ENCODE measurements around the gene NRXN3. TPM values are rescaled to one million over a fixed set of nuclear protein-coding genes. Genes with fewer than 3 reads are reported as not detected.

Gene NRXN3
- total and polyA plus RNA-seq, 2 experiments from 2014 or later, result 1.0 to 1.8 TPM

DNA sequence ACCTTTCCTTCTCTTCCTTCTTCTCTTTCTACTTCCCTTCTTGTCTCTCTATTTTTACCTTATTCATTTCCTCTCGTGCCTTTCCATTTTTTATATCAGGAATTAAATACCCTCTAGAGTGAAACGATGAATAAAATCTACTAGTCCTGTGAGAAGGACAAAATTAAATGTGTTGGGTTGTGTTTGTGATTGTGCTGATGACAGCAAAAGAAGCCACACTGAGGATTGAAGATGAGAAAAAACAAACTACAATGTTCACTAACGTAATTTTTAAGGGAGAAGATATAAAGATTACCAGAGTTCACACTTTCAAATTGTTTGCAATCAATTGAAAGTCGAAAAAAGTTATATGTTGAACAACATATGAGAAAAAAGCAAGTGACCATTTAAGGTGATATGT lies 1029.0 kb downstream of the NRXN3 start:
- Histone ChIP-seq H3F3A (replicated peaks; ENCODE audit: low read depth) (no peaks in the 10 kb centered on the region), H3K4me3 (no peak overlapping the region), H3K4me1 (ENCODE audit: insufficient read depth) (peaks cover 4% of the 10 kb centered on the region; the same call in 1 of the 2 replicates), H4K20me1 (replicated peaks; ENCODE audit: insufficient read depth) (no peaks in the 10 kb centered on the region), H3K79me2 (replicated peaks; ENCODE audit: insufficient read depth) (no peaks in the 10 kb centered on the region), H2AFZ (no peak overlapping the region), H3K9me2 (ENCODE audit: insufficient read depth) (no peaks in the 10 kb centered on the region), H3K27me3 (ENCODE audit: insufficient read depth) (no peaks in the 10 kb centered on the region), H3K4me2 (no peak overlapping the region), H3K27ac (ENCODE audit: low read depth) (no peak overlapping the region), H3K36me3 (ENCODE audit: insufficient read depth) (no peaks in the 10 kb centered on the region)
- ATAC-seq (no peak), DNase-seq (ENCODE audit: low spot score) (no peak)
- H3K4me3 Mint-ChIP-seq, result no peak overlapping the region
- H3K27ac Mint-ChIP-seq, result no peak overlapping the region
- H3K9me3 Mint-ChIP-seq, result no peaks in the 10 kb centered on the region; the same call in 2 of the 3 replicates
- no peak for TF ChIP-seq EZH2phosphoT487 (IDR thresholded peaks at IDR 0.05; ENCODE audit: unreplicated experiment)
- no peak for TF ChIP-seq JUNB (IDR thresholded peaks at IDR 0.05; ENCODE audit: unreplicated experiment)
- TF ChIP-seq, protein P1, sequence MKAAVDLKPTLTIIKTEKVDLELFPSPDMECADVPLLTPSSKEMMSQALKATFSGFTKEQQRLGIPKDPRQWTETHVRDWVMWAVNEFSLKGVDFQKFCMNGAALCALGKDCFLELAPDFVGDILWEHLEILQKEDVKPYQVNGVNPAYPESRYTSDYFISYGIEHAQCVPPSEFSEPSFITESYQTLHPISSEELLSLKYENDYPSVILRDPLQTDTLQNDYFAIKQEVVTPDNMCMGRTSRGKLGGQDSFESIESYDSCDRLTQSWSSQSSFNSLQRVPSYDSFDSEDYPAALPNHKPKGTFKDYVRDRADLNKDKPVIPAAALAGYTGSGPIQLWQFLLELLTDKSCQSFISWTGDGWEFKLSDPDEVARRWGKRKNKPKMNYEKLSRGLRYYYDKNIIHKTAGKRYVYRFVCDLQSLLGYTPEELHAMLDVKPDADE (IDR thresholded peaks at IDR 0.05), result no peak
- no peak for TF ChIP-seq POLR2AphosphoS5 (IDR thresholded peaks at IDR 0.05; ENCODE audit: low read depth)
- TF ChIP-seq CTCF (conservative IDR thresholded peaks at IDR 0.05; ENCODE audit: low read depth in 2 of 2), result no peak
- no peak for TF ChIP-seq ZNF114 (CRISPR knock-in tag; IDR thresholded peaks at IDR 0.05)
- no peak for TF ChIP-seq ZNF331 (CRISPR knock-in tag; IDR thresholded peaks at IDR 0.05; ENCODE audit: low read depth)
- TF ChIP-seq, protein P2, sequence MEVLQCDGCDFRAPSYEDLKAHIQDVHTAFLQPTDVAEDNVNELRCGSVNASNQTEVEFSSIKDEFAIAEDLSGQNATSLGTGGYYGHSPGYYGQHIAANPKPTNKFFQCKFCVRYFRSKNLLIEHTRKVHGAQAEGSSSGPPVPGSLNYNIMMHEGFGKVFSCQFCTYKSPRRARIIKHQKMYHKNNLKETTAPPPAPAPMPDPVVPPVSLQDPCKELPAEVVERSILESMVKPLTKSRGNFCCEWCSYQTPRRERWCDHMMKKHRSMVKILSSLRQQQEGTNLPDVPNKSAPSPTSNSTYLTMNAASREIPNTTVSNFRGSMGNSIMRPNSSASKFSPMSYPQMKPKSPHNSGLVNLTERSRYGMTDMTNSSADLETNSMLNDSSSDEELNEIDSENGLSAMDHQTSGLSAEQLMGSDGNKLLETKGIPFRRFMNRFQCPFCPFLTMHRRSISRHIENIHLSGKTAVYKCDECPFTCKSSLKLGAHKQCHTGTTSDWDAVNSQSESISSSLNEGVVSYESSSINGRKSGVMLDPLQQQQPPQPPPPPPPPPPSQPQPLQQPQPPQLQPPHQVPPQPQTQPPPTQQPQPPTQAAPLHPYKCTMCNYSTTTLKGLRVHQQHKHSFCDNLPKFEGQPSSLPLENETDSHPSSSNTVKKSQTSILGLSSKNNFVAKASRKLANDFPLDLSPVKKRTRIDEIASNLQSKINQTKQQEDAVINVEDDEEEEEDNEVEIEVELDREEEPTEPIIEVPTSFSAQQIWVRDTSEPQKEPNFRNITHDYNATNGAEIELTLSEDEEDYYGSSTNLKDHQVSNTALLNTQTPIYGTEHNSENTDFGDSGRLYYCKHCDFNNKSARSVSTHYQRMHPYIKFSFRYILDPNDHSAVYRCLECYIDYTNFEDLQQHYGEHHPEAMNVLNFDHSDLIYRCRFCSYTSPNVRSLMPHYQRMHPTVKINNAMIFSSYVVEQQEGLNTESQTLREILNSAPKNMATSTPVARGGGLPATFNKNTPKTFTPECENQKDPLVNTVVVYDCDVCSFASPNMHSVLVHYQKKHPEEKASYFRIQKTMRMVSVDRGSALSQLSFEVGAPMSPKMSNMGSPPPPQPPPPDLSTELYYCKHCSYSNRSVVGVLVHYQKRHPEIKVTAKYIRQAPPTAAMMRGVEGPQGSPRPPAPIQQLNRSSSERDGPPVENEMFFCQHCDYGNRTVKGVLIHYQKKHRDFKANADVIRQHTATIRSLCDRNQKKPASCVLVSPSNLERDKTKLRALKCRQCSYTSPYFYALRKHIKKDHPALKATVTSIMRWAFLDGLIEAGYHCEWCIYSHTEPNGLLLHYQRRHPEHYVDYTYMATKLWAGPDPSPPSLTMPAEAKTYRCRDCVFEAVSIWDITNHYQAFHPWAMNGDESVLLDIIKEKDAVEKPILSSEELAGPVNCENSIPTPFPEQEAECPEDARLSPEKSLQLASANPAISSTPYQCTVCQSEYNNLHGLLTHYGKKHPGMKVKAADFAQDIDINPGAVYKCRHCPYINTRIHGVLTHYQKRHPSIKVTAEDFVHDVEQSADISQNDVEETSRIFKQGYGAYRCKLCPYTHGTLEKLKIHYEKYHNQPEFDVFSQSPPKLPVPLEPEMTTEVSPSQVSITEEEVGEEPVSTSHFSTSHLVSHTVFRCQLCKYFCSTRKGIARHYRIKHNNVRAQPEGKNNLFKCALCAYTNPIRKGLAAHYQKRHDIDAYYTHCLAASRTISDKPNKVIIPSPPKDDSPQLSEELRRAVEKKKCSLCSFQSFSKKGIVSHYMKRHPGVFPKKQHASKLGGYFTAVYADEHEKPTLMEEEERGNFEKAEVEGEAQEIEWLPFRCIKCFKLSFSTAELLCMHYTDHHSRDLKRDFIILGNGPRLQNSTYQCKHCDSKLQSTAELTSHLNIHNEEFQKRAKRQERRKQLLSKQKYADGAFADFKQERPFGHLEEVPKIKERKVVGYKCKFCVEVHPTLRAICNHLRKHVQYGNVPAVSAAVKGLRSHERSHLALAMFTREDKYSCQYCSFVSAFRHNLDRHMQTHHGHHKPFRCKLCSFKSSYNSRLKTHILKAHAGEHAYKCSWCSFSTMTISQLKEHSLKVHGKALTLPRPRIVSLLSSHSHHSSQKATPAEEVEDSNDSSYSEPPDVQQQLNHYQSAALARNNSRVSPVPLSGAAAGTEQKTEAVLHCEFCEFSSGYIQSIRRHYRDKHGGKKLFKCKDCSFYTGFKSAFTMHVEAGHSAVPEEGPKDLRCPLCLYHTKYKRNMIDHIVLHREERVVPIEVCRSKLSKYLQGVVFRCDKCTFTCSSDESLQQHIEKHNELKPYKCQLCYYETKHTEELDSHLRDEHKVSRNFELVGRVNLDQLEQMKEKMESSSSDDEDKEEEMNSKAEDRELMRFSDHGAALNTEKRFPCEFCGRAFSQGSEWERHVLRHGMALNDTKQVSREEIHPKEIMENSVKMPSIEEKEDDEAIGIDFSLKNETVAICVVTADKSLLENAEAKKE (CRISPR knock-in tag; IDR thresholded peaks at IDR 0.05), result no peak
- no peak for TF ChIP-seq NANOG (IDR thresholded peaks at IDR 0.05; ENCODE audit: borderline replicate concordance)
- no peak for TF ChIP-seq CREB1 (CRISPR knock-in tag; IDR thresholded peaks at IDR 0.05; ENCODE audit: low read depth)
- TF ChIP-seq STAT1 (IDR thresholded peaks at IDR 0.05; ENCODE audit: unreplicated experiment), result no peak
- TF ChIP-seq, protein P3, sequence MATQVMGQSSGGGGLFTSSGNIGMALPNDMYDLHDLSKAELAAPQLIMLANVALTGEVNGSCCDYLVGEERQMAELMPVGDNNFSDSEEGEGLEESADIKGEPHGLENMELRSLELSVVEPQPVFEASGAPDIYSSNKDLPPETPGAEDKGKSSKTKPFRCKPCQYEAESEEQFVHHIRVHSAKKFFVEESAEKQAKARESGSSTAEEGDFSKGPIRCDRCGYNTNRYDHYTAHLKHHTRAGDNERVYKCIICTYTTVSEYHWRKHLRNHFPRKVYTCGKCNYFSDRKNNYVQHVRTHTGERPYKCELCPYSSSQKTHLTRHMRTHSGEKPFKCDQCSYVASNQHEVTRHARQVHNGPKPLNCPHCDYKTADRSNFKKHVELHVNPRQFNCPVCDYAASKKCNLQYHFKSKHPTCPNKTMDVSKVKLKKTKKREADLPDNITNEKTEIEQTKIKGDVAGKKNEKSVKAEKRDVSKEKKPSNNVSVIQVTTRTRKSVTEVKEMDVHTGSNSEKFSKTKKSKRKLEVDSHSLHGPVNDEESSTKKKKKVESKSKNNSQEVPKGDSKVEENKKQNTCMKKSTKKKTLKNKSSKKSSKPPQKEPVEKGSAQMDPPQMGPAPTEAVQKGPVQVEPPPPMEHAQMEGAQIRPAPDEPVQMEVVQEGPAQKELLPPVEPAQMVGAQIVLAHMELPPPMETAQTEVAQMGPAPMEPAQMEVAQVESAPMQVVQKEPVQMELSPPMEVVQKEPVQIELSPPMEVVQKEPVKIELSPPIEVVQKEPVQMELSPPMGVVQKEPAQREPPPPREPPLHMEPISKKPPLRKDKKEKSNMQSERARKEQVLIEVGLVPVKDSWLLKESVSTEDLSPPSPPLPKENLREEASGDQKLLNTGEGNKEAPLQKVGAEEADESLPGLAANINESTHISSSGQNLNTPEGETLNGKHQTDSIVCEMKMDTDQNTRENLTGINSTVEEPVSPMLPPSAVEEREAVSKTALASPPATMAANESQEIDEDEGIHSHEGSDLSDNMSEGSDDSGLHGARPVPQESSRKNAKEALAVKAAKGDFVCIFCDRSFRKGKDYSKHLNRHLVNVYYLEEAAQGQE (IDR thresholded peaks at IDR 0.05; ENCODE audit: unreplicated experiment), result no peak
- TF ChIP-seq EZH2 (IDR thresholded peaks at IDR 0.05; ENCODE audit: low read depth, unreplicated experiment), result no peak
- H3K36me3 Mint-ChIP-seq (ENCODE audit: low read depth), result no peaks in the 10 kb centered on the region
- no peaks in the 10 kb centered on the region for H3K27me3 Mint-ChIP-seq (ENCODE audit: insufficient read depth, low read depth, poor library complexity)
- H3K4me1 Mint-ChIP-seq, result peaks cover 11% of the 10 kb centered on the region

All from GM23338 (cell line).